HAP-1 (cell line): Measurements from ENCODE around the gene ZNF185.
"Not testable (repeated sequence)": the region's sequence is repeated elsewhere in the genome, so short reads cannot be mapped to it uniquely, and the experiment has no call there.

ENCODE experiments used
- DNase-seq, 2 experiments: peaks; one replicate each; pipeline ENCODE4 v3.0.0-alpha.2; 2016 to 2020; ENCODE audit warnings: low spot score in 2 of 2
- H3K27me3 ChIP-seq: fragments of 250-450 bp; sonication (Bioruptor Pico); 2 replicates; pipeline ENCODE4 v1.5.1; 2020; ENCODE audit warnings: low read depth, mild to moderate bottlenecking, moderate library complexity
- H3K36me3 ChIP-seq: fragments of 250-450 bp; sonication (Bioruptor Pico); replicated peaks from 2 replicates; pipeline ENCODE4 v1.5.1; 2020; ENCODE audit warnings: mild to moderate bottlenecking
- H3K4me1 ChIP-seq: fragments of 250-450 bp; sonication (Bioruptor Pico); 2 replicates; pipeline ENCODE4 v1.5.1; 2020; ENCODE audit warnings: mild to moderate bottlenecking
- H3K4me3 ChIP-seq: fragments of 250-450 bp; sonication (Bioruptor Pico); 2 replicates; pipeline ENCODE4 v1.5.1; 2020; ENCODE audit warnings: mild to moderate bottlenecking, moderate library complexity
- H3K9me3 ChIP-seq: fragments of 250-450 bp; sonication (Bioruptor Pico); 2 replicates; pipeline ENCODE4 v1.5.1; 2020; ENCODE audit warnings: mild to moderate bottlenecking, moderate library complexity
- in situ Hi-C: fragments of 300-500 bp; cut with MboI; formaldehyde crosslinking; loops from 3 replicates; pipeline ENCODE4 v1.14.3; 2020; ENCODE audit warnings: low sequenced_read_pairs, inconsistent platforms, mixed read lengths

ZNF185 gene

DNA sequence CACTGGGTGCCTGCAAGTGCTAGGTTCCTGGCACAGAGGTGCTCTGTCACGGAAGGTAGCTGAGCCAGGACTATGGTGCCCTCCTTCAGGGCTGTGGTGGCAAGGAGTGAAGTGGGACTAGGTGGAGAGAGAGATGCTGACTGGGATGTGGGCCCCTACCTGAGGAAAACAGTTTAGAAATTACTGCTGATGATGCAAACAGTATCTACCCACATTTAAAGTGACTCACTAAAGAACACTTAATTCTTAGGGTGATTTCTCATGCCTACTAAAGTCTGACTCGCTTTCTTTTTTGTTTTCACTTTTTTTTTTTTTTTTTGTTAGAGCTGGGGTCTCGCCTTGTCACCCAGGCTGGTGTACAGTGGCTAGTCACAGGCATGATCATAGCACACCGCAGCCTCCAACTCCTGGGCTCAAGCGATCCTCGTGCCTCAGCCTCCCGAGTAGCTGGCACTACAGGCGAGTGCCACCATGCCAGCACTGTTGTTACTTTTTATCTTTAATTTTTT lies 3.1 kb downstream of the ZNF185 start:
- Histone ChIP-seq H3K27me3 (no peaks in the 10 kb centered on the region), H3K4me1 (peaks cover 3% of the 10 kb centered on the region; the same call in 1 of the 2 replicates), H3K9me3 (no peaks in the 10 kb centered on the region), H3K36me3 (no peaks in the 10 kb centered on the region), H3K4me3 (no peak overlapping the region)
- in situ Hi-C loops, result no loop called here
- no peak for DNase-seq

DNA sequence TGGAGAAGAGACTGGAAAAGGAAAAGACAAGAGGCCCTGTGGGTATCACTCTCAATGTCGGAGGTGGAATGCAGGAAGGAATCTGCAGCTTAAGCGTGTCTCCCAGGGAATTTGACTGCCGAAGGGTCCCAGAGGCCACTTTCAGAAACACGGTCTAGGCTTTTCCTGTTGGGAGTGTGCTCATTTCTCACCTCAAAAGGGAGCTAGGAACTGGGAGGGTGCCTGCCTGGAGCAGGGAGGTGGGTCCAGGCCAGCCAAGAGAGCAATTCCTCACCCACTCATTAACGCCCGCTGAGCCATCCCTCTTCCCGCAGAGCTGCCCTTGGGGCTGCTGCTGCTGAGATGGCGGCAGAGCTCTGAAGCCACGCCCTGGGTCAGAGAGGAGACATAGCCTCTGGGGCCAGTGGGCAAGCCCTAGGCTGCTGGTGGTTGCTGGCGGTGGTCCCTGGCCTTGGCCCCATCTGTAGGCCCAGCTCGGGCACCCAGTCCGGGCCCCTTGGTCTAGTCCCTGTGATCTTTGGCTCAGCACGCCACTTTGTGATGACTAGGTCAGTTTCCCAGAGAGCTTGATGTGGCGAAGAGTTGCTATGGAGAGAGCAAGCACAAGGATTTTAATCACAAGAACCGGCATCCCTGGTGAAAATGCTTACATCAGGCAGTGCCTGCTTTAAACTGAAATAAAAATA lies 4.1 kb downstream of the ZNF185 start:
- Histone ChIP-seq H3K36me3 (no peaks in the 10 kb centered on the region), H3K9me3 (no peaks in the 10 kb centered on the region), H3K4me1 (peaks cover 3% of the 10 kb centered on the region; the same call in 1 of the 2 replicates), H3K4me3 (no peak overlapping the region), H3K27me3 (no peaks in the 10 kb centered on the region)
- in situ Hi-C loops, result no loop called here
- no peak for DNase-seq

DNA sequence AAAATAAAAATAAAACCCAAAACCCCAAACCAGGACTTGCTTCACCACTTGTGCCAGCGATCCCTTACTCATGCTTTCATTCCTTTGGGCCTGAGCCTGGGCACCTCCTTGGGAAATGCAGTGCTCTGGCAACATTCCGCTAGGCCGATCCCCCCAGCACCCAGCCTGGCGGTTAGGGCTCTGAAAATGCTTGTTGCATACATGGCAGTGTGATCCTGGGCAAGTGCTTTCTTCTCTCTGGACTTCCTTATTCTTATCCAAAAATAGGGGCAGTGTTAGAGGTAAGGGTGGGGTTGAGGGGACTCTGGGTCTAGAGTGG lies 4.6 kb downstream of the ZNF185 start:
- Histone ChIP-seq H3K36me3 (no peaks in the 10 kb centered on the region), H3K4me3 (no peak overlapping the region), H3K27me3 (no peaks in the 10 kb centered on the region), H3K9me3 (no peaks in the 10 kb centered on the region), H3K4me1 (peaks cover 3% of the 10 kb centered on the region; the same call in 1 of the 2 replicates)
- in situ Hi-C loops, result no loop called here
- no peak for DNase-seq

GRCh38 chrX:152903589-152903988 lies 5.7 kb downstream of the ZNF185 start:
- Histone ChIP-seq H3K36me3 (no peaks in the 10 kb centered on the region), H3K4me3 (no peak overlapping the region), H3K9me3 (no peaks in the 10 kb centered on the region), H3K4me1 (peaks cover 3% of the 10 kb centered on the region; the same call in 1 of the 2 replicates), H3K27me3 (no peaks in the 10 kb centered on the region)
- in situ Hi-C loops, result no loop called here
- no peak for DNase-seq

GRCh38 chrX:152904151-152905080 lies 6.5 kb downstream of the ZNF185 start:
- no peaks in the 10 kb centered on the region for H3K9me3 ChIP-seq
- H3K4me3 ChIP-seq, result no peak overlapping the region
- no peaks in the 10 kb centered on the region for H3K36me3 ChIP-seq
- H3K27me3 ChIP-seq, result no peaks in the 10 kb centered on the region
- in situ Hi-C loops, result no loop called here
- DNase-seq, result peak; percentile 55 to 80
- peaks cover 3% of the 10 kb centered on the region; the same call in 1 of the 2 replicates for H3K4me1 ChIP-seq

GRCh38 chrX:152905081-152905420 lies 7.2 kb downstream of the ZNF185 start:
- H3K4me1 ChIP-seq, result peaks cover 3% of the 10 kb centered on the region; the same call in 1 of the 2 replicates
- no peaks in the 10 kb centered on the region for H3K36me3 ChIP-seq
- DNase-seq, result no peak
- no peaks in the 10 kb centered on the region for H3K9me3 ChIP-seq
- in situ Hi-C loops, result no loop called here
- H3K27me3 ChIP-seq, result no peaks in the 10 kb centered on the region
- H3K4me3 ChIP-seq, result no peak overlapping the region

- in situ Hi-C loops, result no loop called here
- no peak for DNase-seq
- H3K9me3 ChIP-seq, result no peaks in the 10 kb centered on the region
- H3K4me1 ChIP-seq, result peaks cover 3% of the 10 kb centered on the region; the same call in 1 of the 2 replicates
- no peaks in the 10 kb centered on the region for H3K36me3 ChIP-seq
- no peaks in the 10 kb centered on the region for H3K27me3 ChIP-seq
- no peak overlapping the region for H3K4me3 ChIP-seq
These were observed 9.3 kb downstream of the ZNF185 start for GRCh38 chrX:152907084-152907651.

GRCh38 chrX:152908486-152908885 lies 10.6 kb downstream of the ZNF185 start:
- no peaks in the 10 kb centered on the region for H3K36me3 ChIP-seq
- in situ Hi-C loops, result no loop called here
- H3K9me3 ChIP-seq, result no peaks in the 10 kb centered on the region
- H3K27me3 ChIP-seq, result no peaks in the 10 kb centered on the region
- no peak for DNase-seq
- peaks cover 3% of the 10 kb centered on the region; the same call in 1 of the 2 replicates for H3K4me1 ChIP-seq
- no peak overlapping the region for H3K4me3 ChIP-seq

DNA sequence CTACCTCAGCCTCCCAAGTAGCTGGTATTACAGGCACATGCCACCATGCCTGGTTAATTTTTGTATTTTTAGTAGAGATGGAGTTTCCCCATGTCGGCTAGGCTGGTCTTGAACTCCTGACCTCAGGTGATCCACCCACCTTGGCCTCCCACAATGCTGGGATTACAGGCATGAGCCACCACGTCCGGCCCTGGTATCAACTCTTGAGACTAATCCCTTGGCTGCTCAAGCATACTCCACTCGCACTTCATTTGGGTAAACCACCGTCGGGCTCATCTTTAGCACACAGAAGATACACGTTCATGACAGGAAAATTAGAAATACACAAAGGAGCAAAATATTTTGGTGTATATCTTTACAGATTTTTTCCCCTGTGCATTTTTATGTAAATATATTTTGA lies 12.2 kb downstream of the ZNF185 start:
- in situ Hi-C loops, H3K4me1 ChIP-seq, H3K9me3 ChIP-seq, DNase-seq, H3K4me3 ChIP-seq, H3K27me3 ChIP-seq, H3K36me3 ChIP-seq: not testable (repeated sequence)

GRCh38 chrX:152912106-152912505 lies 14.2 kb downstream of the ZNF185 start:
- Histone ChIP-seq H3K4me1 (no peaks in the 10 kb centered on the region), H3K9me3 (no peaks in the 10 kb centered on the region), H3K27me3 (no peaks in the 10 kb centered on the region), H3K4me3 (no peak overlapping the region), H3K36me3 (no peaks in the 10 kb centered on the region)
- in situ Hi-C loops, result no loop called here
- DNase-seq, result no peak

GRCh38 chrX:152912641-152913040 lies 14.8 kb downstream of the ZNF185 start:
- H3K27me3 ChIP-seq, result no peaks in the 10 kb centered on the region
- in situ Hi-C loops, result no loop called here
- no peak for DNase-seq
- H3K4me1 ChIP-seq, result no peaks in the 10 kb centered on the region
- no peak overlapping the region for H3K4me3 ChIP-seq
- H3K9me3 ChIP-seq, result no peaks in the 10 kb centered on the region
- no peaks in the 10 kb centered on the region for H3K36me3 ChIP-seq

- no peaks in the 10 kb centered on the region for H3K4me1 ChIP-seq
- no peaks in the 10 kb centered on the region for H3K9me3 ChIP-seq
- no peak for DNase-seq
- H3K36me3 ChIP-seq, result no peaks in the 10 kb centered on the region
- in situ Hi-C loops, result no loop called here
- H3K27me3 ChIP-seq, result no peaks in the 10 kb centered on the region
- H3K4me3 ChIP-seq, result no peak overlapping the region
These were observed 15.5 kb downstream of the ZNF185 start for GRCh38 chrX:152913346-152913745.

DNA sequence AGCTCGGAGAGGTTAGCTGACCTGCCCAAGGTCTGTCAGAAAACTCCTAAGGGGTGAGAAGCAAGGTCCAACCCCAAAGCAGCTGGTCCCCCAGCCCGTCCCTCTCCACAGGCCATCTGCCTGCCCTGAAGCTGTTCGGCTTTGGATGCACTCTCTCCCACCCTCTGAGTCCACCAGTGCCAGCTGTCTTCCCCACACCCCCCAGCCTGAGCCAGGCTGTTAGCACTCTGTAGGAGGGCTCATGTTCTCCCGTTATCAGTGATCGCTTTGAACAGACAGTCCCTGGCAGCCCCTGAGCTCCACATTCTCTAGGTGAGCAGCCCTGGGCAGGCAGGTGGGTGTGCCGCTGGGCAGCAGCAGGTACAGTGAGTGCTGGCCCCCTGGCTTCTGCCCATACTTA lies 16.0 kb downstream of the ZNF185 start:
- in situ Hi-C loops, result no loop called here
- Histone ChIP-seq H3K36me3 (no peaks in the 10 kb centered on the region), H3K27me3 (no peaks in the 10 kb centered on the region), H3K4me3 (no peak overlapping the region), H3K4me1 (no peaks in the 10 kb centered on the region), H3K9me3 (no peaks in the 10 kb centered on the region)
- DNase-seq, result no peak
